SH-SY5Y (cell line): ENCODE measurements around the gene RIT2.

Experiments
- GATA2 ChIP-seq: IDR thresholded peaks from 2 replicates; pipeline ENCODE4 v1.6.1; 2011; ENCODE audit warnings: mild to moderate bottlenecking, low read depth, low read length
- GATA3 ChIP-seq: IDR thresholded peaks from 2 replicates; pipeline ENCODE4 v1.6.1; 2011; ENCODE audit warnings: low read depth, mild to moderate bottlenecking, low read length, moderate library complexity

GRCh38 chr18:42860011-42860410 lies 255.5 kb downstream of the RIT2 start:
- TF ChIP-seq GATA2 (no peak), GATA3 (no peak)
